ENCODE data around the gene DNLZ. TPM values are rescaled to one million over a fixed set of nuclear protein-coding genes. Genes with fewer than 3 reads are reported as not detected.

The DNLZ gene
- total and polyA plus RNA-seq, 9 of the 15 experiments (the other 6 are each of a cell fraction or from before 2014, with no cell fraction given), result 0.17 to 44.6 (median 3.4) TPM

DNA sequence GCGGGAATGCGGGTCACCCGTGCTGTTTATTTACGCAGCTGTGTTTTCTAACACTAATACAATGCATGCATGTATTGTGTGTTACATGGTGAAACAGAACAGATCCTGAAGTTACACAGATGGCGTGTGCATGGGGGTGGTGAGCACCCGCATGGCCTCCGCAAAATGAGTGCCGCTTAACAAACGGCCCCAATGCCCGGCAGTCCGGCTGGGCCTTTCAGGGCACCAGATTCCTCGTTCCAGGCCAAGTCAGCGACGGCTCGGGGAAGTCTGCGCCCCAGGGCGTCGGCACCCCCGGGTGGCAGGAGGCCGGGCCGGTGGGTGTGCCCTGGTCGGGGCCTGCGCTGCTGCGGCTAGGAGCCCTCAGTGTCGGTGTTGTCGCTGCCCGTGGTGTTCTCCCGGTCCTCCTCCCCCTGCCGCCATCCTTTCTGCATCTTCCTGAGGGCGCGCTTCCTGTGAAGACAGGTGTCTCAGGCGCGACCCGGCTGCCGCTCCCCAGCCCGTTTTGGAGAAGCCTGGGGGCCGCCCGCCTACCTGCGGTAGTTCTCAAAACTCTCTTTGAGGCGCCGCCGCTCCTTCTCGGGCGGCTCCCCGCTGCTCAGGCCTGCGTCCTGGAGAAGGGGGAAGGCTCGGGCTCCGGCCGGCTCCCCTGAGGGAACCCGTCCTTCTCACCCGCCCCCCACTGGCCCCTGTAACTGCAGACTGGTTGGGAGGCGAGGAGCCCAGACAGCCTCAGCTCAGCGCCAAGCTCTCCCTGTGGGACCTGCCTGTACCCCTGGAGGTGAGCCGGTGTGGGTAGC, 605 bp upstream of the DNLZ start (continued):
- no peak for TF ChIP-seq TEAD4 (IDR thresholded peaks at IDR 0.05; ENCODE audit: low read length)
- no peak for TF ChIP-seq TEAD4 (CRISPR knock-in tag; IDR thresholded peaks at IDR 0.05; ENCODE audit: borderline replicate concordance)
- 0 out of 4 replicates have a peak, but pooled peaks of 1 of the 2 experiments have one; percentile 3 for TF ChIP-seq HDAC1 (IDR thresholded peaks at IDR 0.05)
- TF ChIP-seq PTTG1 (tag; IDR thresholded peaks at IDR 0.05; ENCODE audit: low read depth), result no peak
- peak; percentile 66 for TF ChIP-seq SNRNP70 (optimal IDR thresholded peaks at IDR 0.05; ENCODE audit: low read depth, low read length)
- TF ChIP-seq SUPT5H (IDR thresholded peaks at IDR 0.05), result peak; percentile 14
- peak; percentile 49 for TF ChIP-seq POLR2B (IDR thresholded peaks at IDR 0.05; ENCODE audit: low read depth, partially characterized antibody)
- 0 out of 2 replicates have a peak, but pooled peaks have one; percentile 48 for TF ChIP-seq SMAD4 (CRISPR knock-in tag; conservative IDR thresholded peaks at IDR 0.05)
- no peak for TF ChIP-seq BRF1 (IDR thresholded peaks at IDR 0.05; ENCODE audit: borderline replicate concordance, extremely low read depth, insufficient read length)
- peak; percentile 50; the same call in 1 of the 2 replicates for TF ChIP-seq RBFOX2 (IDR thresholded peaks at IDR 0.05; ENCODE audit: low read depth, low read length)
- no peak for TF ChIP-seq ARHGAP35 (IDR thresholded peaks at IDR 0.05; ENCODE audit: partially characterized antibody)
- TF ChIP-seq FOS (IDR thresholded peaks at IDR 0.05; ENCODE audit: extremely low read depth, insufficient read length), result no peak
- 0 out of 2 replicates have a peak, but pooled peaks have one; percentile 1 for TF ChIP-seq E2F3 (CRISPR knock-in tag; IDR thresholded peaks at IDR 0.05)
- TF ChIP-seq MED1 (CRISPR knock-in tag; IDR thresholded peaks at IDR 0.05; ENCODE audit: borderline replicate concordance), result no peak
- TF ChIP-seq, protein P1, sequence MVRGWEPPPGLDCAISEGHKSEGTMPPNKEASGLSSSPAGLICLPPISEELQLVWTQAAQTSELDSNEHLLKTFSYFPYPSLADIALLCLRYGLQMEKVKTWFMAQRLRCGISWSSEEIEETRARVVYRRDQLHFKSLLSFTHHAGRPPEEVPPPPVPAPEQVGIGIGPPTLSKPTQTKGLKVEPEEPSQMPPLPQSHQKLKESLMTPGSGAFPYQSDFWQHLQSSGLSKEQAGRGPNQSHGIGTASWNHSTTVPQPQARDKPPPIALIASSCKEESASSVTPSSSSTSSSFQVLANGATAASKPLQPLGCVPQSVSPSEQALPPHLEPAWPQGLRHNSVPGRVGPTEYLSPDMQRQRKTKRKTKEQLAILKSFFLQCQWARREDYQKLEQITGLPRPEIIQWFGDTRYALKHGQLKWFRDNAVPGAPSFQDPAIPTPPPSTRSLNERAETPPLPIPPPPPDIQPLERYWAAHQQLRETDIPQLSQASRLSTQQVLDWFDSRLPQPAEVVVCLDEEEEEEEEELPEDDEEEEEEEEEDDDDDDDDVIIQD (CRISPR knock-in tag; IDR thresholded peaks at IDR 0.05), result no peak
- 0 out of 2 replicates have a peak, but pooled peaks have one; percentile 4 for TF ChIP-seq STAG1 (CRISPR knock-in tag; IDR thresholded peaks at IDR 0.05; ENCODE audit: borderline replicate concordance)
- 0 out of 2 replicates have a peak, but pooled peaks have one; percentile 1 for TF ChIP-seq POLR2AphosphoS2 (IDR thresholded peaks at IDR 0.05; ENCODE audit: low read length)
- no peak for TF ChIP-seq HDAC2 (IDR thresholded peaks at IDR 0.05)
- TF ChIP-seq, protein P2, sequence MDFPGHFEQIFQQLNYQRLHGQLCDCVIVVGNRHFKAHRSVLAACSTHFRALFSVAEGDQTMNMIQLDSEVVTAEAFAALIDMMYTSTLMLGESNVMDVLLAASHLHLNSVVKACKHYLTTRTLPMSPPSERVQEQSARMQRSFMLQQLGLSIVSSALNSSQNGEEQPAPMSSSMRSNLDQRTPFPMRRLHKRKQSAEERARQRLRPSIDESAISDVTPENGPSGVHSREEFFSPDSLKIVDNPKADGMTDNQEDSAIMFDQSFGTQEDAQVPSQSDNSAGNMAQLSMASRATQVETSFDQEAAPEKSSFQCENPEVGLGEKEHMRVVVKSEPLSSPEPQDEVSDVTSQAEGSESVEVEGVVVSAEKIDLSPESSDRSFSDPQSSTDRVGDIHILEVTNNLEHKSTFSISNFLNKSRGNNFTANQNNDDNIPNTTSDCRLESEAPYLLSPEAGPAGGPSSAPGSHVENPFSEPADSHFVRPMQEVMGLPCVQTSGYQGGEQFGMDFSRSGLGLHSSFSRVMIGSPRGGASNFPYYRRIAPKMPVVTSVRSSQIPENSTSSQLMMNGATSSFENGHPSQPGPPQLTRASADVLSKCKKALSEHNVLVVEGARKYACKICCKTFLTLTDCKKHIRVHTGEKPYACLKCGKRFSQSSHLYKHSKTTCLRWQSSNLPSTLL (IDR thresholded peaks at IDR 0.05), result no peak
- TF ChIP-seq MTA3 (IDR thresholded peaks at IDR 0.05; ENCODE audit: borderline replicate concordance), result peak; percentile 87
- TF ChIP-seq, protein P3, sequence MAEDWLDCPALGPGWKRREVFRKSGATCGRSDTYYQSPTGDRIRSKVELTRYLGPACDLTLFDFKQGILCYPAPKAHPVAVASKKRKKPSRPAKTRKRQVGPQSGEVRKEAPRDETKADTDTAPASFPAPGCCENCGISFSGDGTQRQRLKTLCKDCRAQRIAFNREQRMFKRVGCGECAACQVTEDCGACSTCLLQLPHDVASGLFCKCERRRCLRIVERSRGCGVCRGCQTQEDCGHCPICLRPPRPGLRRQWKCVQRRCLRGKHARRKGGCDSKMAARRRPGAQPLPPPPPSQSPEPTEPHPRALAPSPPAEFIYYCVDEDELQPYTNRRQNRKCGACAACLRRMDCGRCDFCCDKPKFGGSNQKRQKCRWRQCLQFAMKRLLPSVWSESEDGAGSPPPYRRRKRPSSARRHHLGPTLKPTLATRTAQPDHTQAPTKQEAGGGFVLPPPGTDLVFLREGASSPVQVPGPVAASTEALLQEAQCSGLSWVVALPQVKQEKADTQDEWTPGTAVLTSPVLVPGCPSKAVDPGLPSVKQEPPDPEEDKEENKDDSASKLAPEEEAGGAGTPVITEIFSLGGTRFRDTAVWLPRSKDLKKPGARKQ (CRISPR knock-in tag; IDR thresholded peaks at IDR 0.05), result 0 out of 2 replicates have a peak, but pooled peaks have one; percentile 66
- TF ChIP-seq PHB (CRISPR knock-in tag; IDR thresholded peaks at IDR 0.05), result peak; percentile 69; the same call in 1 of the 2 replicates
- TF ChIP-seq SMARCE1 (IDR thresholded peaks at IDR 0.05), result no peak

Measured in K562 (cell line).